Measurements from ENCODE around the gene PLCB1. TPM values are rescaled to one million over a fixed set of nuclear protein-coding genes. Genes with fewer than 3 reads are reported as not detected.
A peak's percentile ranks its signal among the peaks of the same experiment; 100 is the strongest.

Gene PLCB1
- total RNA-seq, 1 experiment from 2014 or later: 5.8 TPM

GRCh38 chr20:8780915-8781314, 648.8 kb downstream of the PLCB1 start:
- no peaks in the 10 kb centered on the region for H3K36me3 ChIP-seq (replicated peaks; ENCODE audit: control insufficient read depth, insufficient read depth, low read length)
- no peaks in the 10 kb centered on the region for H3K27me3 ChIP-seq (ENCODE audit: control insufficient read depth, insufficient read depth, low read length)
- DNase-seq: no peak
- no peak overlapping the region for H3K4me3 ChIP-seq (ENCODE audit: insufficient read depth, low read depth, low read length)

- Histone ChIP-seq H3K36me3 (replicated peaks; ENCODE audit: control insufficient read depth, insufficient read depth, low read length) (no peaks in the 10 kb centered on the region), H3K4me3 (ENCODE audit: insufficient read depth, low read depth, low read length) (no peak overlapping the region), H3K27me3 (ENCODE audit: control insufficient read depth, insufficient read depth, low read length) (no peaks in the 10 kb centered on the region)
- no peak for DNase-seq
Observed at GRCh38 chr20:8782804-8783203, 650.7 kb downstream of the PLCB1 start.

GRCh38 chr20:8783734-8784133, 651.7 kb downstream of the PLCB1 start:
- DNase-seq: no peak
- no peaks in the 10 kb centered on the region for H3K27me3 ChIP-seq (ENCODE audit: control insufficient read depth, insufficient read depth, low read length)
- H3K4me3 ChIP-seq (ENCODE audit: insufficient read depth, low read depth, low read length): no peak overlapping the region
- H3K36me3 ChIP-seq (replicated peaks; ENCODE audit: control insufficient read depth, insufficient read depth, low read length): no peaks in the 10 kb centered on the region

GRCh38 chr20:8786383-8786782, 654.3 kb downstream of the PLCB1 start:
- no peak for DNase-seq
- Histone ChIP-seq H3K4me3 (ENCODE audit: insufficient read depth, low read depth, low read length) (no peak overlapping the region), H3K27me3 (ENCODE audit: control insufficient read depth, insufficient read depth, low read length) (no peaks in the 10 kb centered on the region), H3K36me3 (replicated peaks; ENCODE audit: control insufficient read depth, insufficient read depth, low read length) (no peaks in the 10 kb centered on the region)

- H3K27me3 ChIP-seq (ENCODE audit: control insufficient read depth, insufficient read depth, low read length): no peaks in the 10 kb centered on the region
- no peak overlapping the region for H3K4me3 ChIP-seq (ENCODE audit: insufficient read depth, low read depth, low read length)
- H3K36me3 ChIP-seq (replicated peaks; ENCODE audit: control insufficient read depth, insufficient read depth, low read length): no peaks in the 10 kb centered on the region
- no peak for DNase-seq
Observed at GRCh38 chr20:8787090-8787489, 655.0 kb downstream of the PLCB1 start.

- Histone ChIP-seq H3K36me3 (replicated peaks; ENCODE audit: control insufficient read depth, insufficient read depth, low read length) (no peaks in the 10 kb centered on the region), H3K27me3 (ENCODE audit: control insufficient read depth, insufficient read depth, low read length) (no peaks in the 10 kb centered on the region), H3K4me3 (ENCODE audit: insufficient read depth, low read depth, low read length) (no peak overlapping the region)
- DNase-seq: no peak
Observed at GRCh38 chr20:8788275-8788674, 656.2 kb downstream of the PLCB1 start.

GRCh38 chr20:8788831-8789230, 656.8 kb downstream of the PLCB1 start:
- no peak overlapping the region for H3K4me3 ChIP-seq (ENCODE audit: insufficient read depth, low read depth, low read length)
- H3K36me3 ChIP-seq (replicated peaks; ENCODE audit: control insufficient read depth, insufficient read depth, low read length): no peaks in the 10 kb centered on the region
- H3K27me3 ChIP-seq (ENCODE audit: control insufficient read depth, insufficient read depth, low read length): no peaks in the 10 kb centered on the region
- no peak for DNase-seq

- Histone ChIP-seq H3K4me3 (ENCODE audit: insufficient read depth, low read depth, low read length) (no peak overlapping the region), H3K36me3 (replicated peaks; ENCODE audit: control insufficient read depth, insufficient read depth, low read length) (no peaks in the 10 kb centered on the region), H3K27me3 (ENCODE audit: control insufficient read depth, insufficient read depth, low read length) (no peaks in the 10 kb centered on the region; the same call in 1 of the 2 replicates)
- DNase-seq: peak; percentile 27
Observed at GRCh38 chr20:8790442-8791074, 658.5 kb downstream of the PLCB1 start.

GRCh38 chr20:8795404-8795803, 663.3 kb downstream of the PLCB1 start:
- Histone ChIP-seq H3K4me3 (ENCODE audit: insufficient read depth, low read depth, low read length) (no peak overlapping the region), H3K36me3 (replicated peaks; ENCODE audit: control insufficient read depth, insufficient read depth, low read length) (no peaks in the 10 kb centered on the region), H3K27me3 (ENCODE audit: control insufficient read depth, insufficient read depth, low read length) (no peaks in the 10 kb centered on the region; the same call in 1 of the 2 replicates)
- no peak for DNase-seq

GRCh38 chr20:8796088-8796660, 664.1 kb downstream of the PLCB1 start:
- H3K36me3 ChIP-seq (replicated peaks; ENCODE audit: control insufficient read depth, insufficient read depth, low read length): no peaks in the 10 kb centered on the region
- DNase-seq: no peak
- H3K4me3 ChIP-seq (ENCODE audit: insufficient read depth, low read depth, low read length): no peak overlapping the region
- H3K27me3 ChIP-seq (ENCODE audit: control insufficient read depth, insufficient read depth, low read length): no peaks in the 10 kb centered on the region; the same call in 1 of the 2 replicates

- no peak for DNase-seq
- Histone ChIP-seq H3K27me3 (ENCODE audit: control insufficient read depth, insufficient read depth, low read length) (no peaks in the 10 kb centered on the region; the same call in 1 of the 2 replicates), H3K36me3 (replicated peaks; ENCODE audit: control insufficient read depth, insufficient read depth, low read length) (no peaks in the 10 kb centered on the region), H3K4me3 (ENCODE audit: insufficient read depth, low read depth, low read length) (no peak overlapping the region)
Observed at GRCh38 chr20:8798505-8798904, 666.4 kb downstream of the PLCB1 start.

GRCh38 chr20:8800089-8800488, 668.0 kb downstream of the PLCB1 start:
- H3K27me3 ChIP-seq (ENCODE audit: control insufficient read depth, insufficient read depth, low read length): no peaks in the 10 kb centered on the region
- H3K4me3 ChIP-seq (ENCODE audit: insufficient read depth, low read depth, low read length): no peak overlapping the region
- no peaks in the 10 kb centered on the region for H3K36me3 ChIP-seq (replicated peaks; ENCODE audit: control insufficient read depth, insufficient read depth, low read length)
- no peak for DNase-seq

GRCh38 chr20:8801686-8802085, 669.6 kb downstream of the PLCB1 start:
- DNase-seq: no peak
- Histone ChIP-seq H3K4me3 (ENCODE audit: insufficient read depth, low read depth, low read length) (no peak overlapping the region), H3K36me3 (replicated peaks; ENCODE audit: control insufficient read depth, insufficient read depth, low read length) (no peaks in the 10 kb centered on the region), H3K27me3 (ENCODE audit: control insufficient read depth, insufficient read depth, low read length) (no peaks in the 10 kb centered on the region)

GRCh38 chr20:8803065-8803464, 671.0 kb downstream of the PLCB1 start:
- DNase-seq: peak; percentile 10
- H3K4me3 ChIP-seq (ENCODE audit: insufficient read depth, low read depth, low read length): no peak overlapping the region

GRCh38 chr20:8803941-8804340, 671.9 kb downstream of the PLCB1 start:
- Histone ChIP-seq H3K27me3 (ENCODE audit: control insufficient read depth, insufficient read depth, low read length) (no peaks in the 10 kb centered on the region), H3K36me3 (replicated peaks; ENCODE audit: control insufficient read depth, insufficient read depth, low read length) (no peaks in the 10 kb centered on the region), H3K4me3 (ENCODE audit: insufficient read depth, low read depth, low read length) (no peak overlapping the region)
- no peak for DNase-seq

More at GRCh38 chr20:8803065-8803464, 671.0 kb downstream of the PLCB1 start:
- Histone ChIP-seq H3K27me3 (ENCODE audit: control insufficient read depth, insufficient read depth, low read length) (no peaks in the 10 kb centered on the region), H3K36me3 (replicated peaks; ENCODE audit: control insufficient read depth, insufficient read depth, low read length) (no peaks in the 10 kb centered on the region)

Data from H7 (cell line).